Testis (tissue), 2 donors: ENCODE data around the gene MYO15A.

Experiments
- CTCF ChIP-seq, 3 experiments: fragments of 450-650 bp in 2 of 3; fragments of 200-600 bp in 1 of 3; sonication (generic) in 1 of 3; IDR thresholded peaks; one replicate each; pipeline ENCODE4 v1.5.1; 2016 to 2019; ENCODE audit warnings: antibody characterized with exemption in 3 of 3, mild to moderate bottlenecking in 2 of 3, moderate library complexity in 1 of 3
- POLR2A ChIP-seq: fragments of 450-650 bp; IDR thresholded peaks from one replicate; pipeline ENCODE4 v1.6.1; 2017; ENCODE audit warnings: antibody characterized with exemption, mild to moderate bottlenecking, moderate library complexity

GRCh38 chr17:18194804-18195203 is 86.2 kb downstream of the MYO15A start:
- TF ChIP-seq POLR2A (no peak), CTCF (IDR thresholded peaks at IDR 0.05) (no peak)
